ENCODE results near the gene KCNK4.
A peak's percentile ranks its signal among the peaks of the same experiment; 100 is the strongest.

The KCNK4 gene

GRCh38 chr11:64267207-64267945 is 23.7 kb upstream of the KCNK4 start:
- no peak for DNase-seq (ENCODE audit: low read depth in 1 of 2, low spot score in 1 of 2)
- no peak for TF ChIP-seq JUND (IDR thresholded peaks at IDR 0.05; ENCODE audit: low read depth)
- in situ Hi-C loops (cut with HindIII; ENCODE audit: low pct_unique_long_range_greater_than_20kb, low sequenced_read_pairs): no loop called here

- in situ Hi-C loops (cut with HindIII; ENCODE audit: low pct_unique_long_range_greater_than_20kb, low sequenced_read_pairs): no loop called here
- DNase-seq (ENCODE audit: low read depth in 1 of 2, low spot score in 1 of 2): no peak
- TF ChIP-seq JUND (IDR thresholded peaks at IDR 0.05; ENCODE audit: low read depth): no peak
These were observed 22.8 kb upstream of the KCNK4 start for GRCh38 chr11:64268025-64268892.

- DNase-seq (ENCODE audit: low read depth in 1 of 2, low spot score in 1 of 2): peak in 1 of 2 experiments; percentile 59
- TF ChIP-seq JUND (IDR thresholded peaks at IDR 0.05; ENCODE audit: low read depth): no peak
- in situ Hi-C loops (cut with HindIII; ENCODE audit: low pct_unique_long_range_greater_than_20kb, low sequenced_read_pairs): no loop called here
These were observed 22.1 kb upstream of the KCNK4 start for GRCh38 chr11:64268893-64269539.

- peak; percentile 84 to 100 for DNase-seq (ENCODE audit: low read depth in 1 of 2, low spot score in 1 of 2)
- no peak for TF ChIP-seq JUND (IDR thresholded peaks at IDR 0.05; ENCODE audit: low read depth)
- in situ Hi-C loops (cut with HindIII; ENCODE audit: low pct_unique_long_range_greater_than_20kb, low sequenced_read_pairs): no loop called here
These were observed 21.4 kb upstream of the KCNK4 start for GRCh38 chr11:64269540-64270220.

- in situ Hi-C loops (cut with HindIII; ENCODE audit: low pct_unique_long_range_greater_than_20kb, low sequenced_read_pairs): no loop called here
- TF ChIP-seq JUND (IDR thresholded peaks at IDR 0.05; ENCODE audit: low read depth): no peak
These were observed 15.9 kb upstream of the KCNK4 start for GRCh38 chr11:64275031-64275800.

GRCh38 chr11:64275841-64276240 is 15.3 kb upstream of the KCNK4 start:
- in situ Hi-C loops (cut with HindIII; ENCODE audit: low pct_unique_long_range_greater_than_20kb, low sequenced_read_pairs): no loop called here
- no peak for TF ChIP-seq JUND (IDR thresholded peaks at IDR 0.05; ENCODE audit: low read depth)
- no peak for DNase-seq (ENCODE audit: low read depth in 1 of 2, low spot score in 1 of 2)

More at GRCh38 chr11:64275031-64275800, 15.9 kb upstream of the KCNK4 start:
- DNase-seq (ENCODE audit: low read depth in 1 of 2, low spot score in 1 of 2): no peak

- no peak for TF ChIP-seq JUND (IDR thresholded peaks at IDR 0.05; ENCODE audit: low read depth)
- in situ Hi-C loops (cut with HindIII; ENCODE audit: low pct_unique_long_range_greater_than_20kb, low sequenced_read_pairs): no loop called here
- DNase-seq (ENCODE audit: low read depth in 1 of 2, low spot score in 1 of 2): no peak
These were observed 14.3 kb upstream of the KCNK4 start for GRCh38 chr11:64276653-64277431.

- in situ Hi-C loops (cut with HindIII; ENCODE audit: low pct_unique_long_range_greater_than_20kb, low sequenced_read_pairs): no loop called here
- DNase-seq (ENCODE audit: low read depth in 1 of 2, low spot score in 1 of 2): no peak
- TF ChIP-seq JUND (IDR thresholded peaks at IDR 0.05; ENCODE audit: low read depth): no peak
These were observed 12.4 kb upstream of the KCNK4 start for GRCh38 chr11:64278576-64279190.

GRCh38 chr11:64281957-64282770 is 8.9 kb upstream of the KCNK4 start:
- in situ Hi-C loops (cut with HindIII; ENCODE audit: low pct_unique_long_range_greater_than_20kb, low sequenced_read_pairs): no loop called here
- no peak for TF ChIP-seq JUND (IDR thresholded peaks at IDR 0.05; ENCODE audit: low read depth)
- no peak for DNase-seq (ENCODE audit: low read depth in 1 of 2, low spot score in 1 of 2)

- TF ChIP-seq JUND (IDR thresholded peaks at IDR 0.05; ENCODE audit: low read depth): no peak
- in situ Hi-C loops (cut with HindIII; ENCODE audit: low pct_unique_long_range_greater_than_20kb, low sequenced_read_pairs): no loop called here
- DNase-seq (ENCODE audit: low read depth in 1 of 2, low spot score in 1 of 2): no peak
These were observed 8.0 kb upstream of the KCNK4 start for GRCh38 chr11:64283092-64283491.

All from T47D (cell line).